IPS-20b (cell line): Measurements from ENCODE around the gene NOP53.
A peak's percentile ranks its signal among the peaks of the same experiment; 100 is the strongest.
"Not testable (repeated sequence)": the region's sequence is repeated elsewhere in the genome, so short reads cannot be mapped to it uniquely, and the experiment has no call there.

Experiments
- H3K27ac ChIP-seq: one replicate; pipeline ENCODE4 v1.5.1; 2013; ENCODE audit warnings: low read length
- H3K27me3 ChIP-seq: 2 replicates; pipeline ENCODE4 v1.6.1; 2013; ENCODE audit warnings: mild to moderate bottlenecking, low read length, inconsistent platforms; ENCODE audit not compliant: insufficient read depth
- H3K36me3 ChIP-seq: 2 replicates; pipeline ENCODE4 v1.6.1; 2013; ENCODE audit warnings: low read depth, mild to moderate bottlenecking, inconsistent platforms, low read length, moderate library complexity; ENCODE audit not compliant: insufficient read depth
- H3K4me1 ChIP-seq: 2 replicates; pipeline ENCODE4 v1.6.1; 2013; ENCODE audit warnings: mild to moderate bottlenecking, control low read depth, inconsistent platforms, low read length, moderate library complexity; ENCODE audit not compliant: insufficient read depth
- H3K4me3 ChIP-seq: 2 replicates; pipeline ENCODE4 v1.5.1; 2013; ENCODE audit warnings: mild to moderate bottlenecking, low read length, inconsistent platforms
- H3K9ac ChIP-seq: 2 replicates; pipeline ENCODE4 v1.6.1; 2013; ENCODE audit warnings: low read depth, mild to moderate bottlenecking, inconsistent platforms, low read length, moderate library complexity
- H3K9me3 ChIP-seq: 2 replicates; pipeline ENCODE4 v1.6.1; 2013; ENCODE audit warnings: mild to moderate bottlenecking, low read depth, low read length, inconsistent platforms; ENCODE audit not compliant: insufficient read depth

NOP53 gene

GRCh38 chr19:47704656-47705055 is 40.7 kb upstream of the NOP53 start:
- Histone ChIP-seq H3K9ac (no peak overlapping the region), H3K36me3 (peaks cover 20% of the 10 kb centered on the region), H3K27me3 (no peaks in the 10 kb centered on the region; the same call in 1 of the 2 replicates), H3K4me1 (no peaks in the 10 kb centered on the region), H3K27ac (no peak overlapping the region), H3K9me3 (no peaks in the 10 kb centered on the region), H3K4me3 (no peak overlapping the region)

- Histone ChIP-seq H3K27me3 (no peaks in the 10 kb centered on the region; the same call in 1 of the 2 replicates), H3K27ac (no peak overlapping the region), H3K9ac (no peak overlapping the region), H3K9me3 (no peaks in the 10 kb centered on the region), H3K4me3 (no peak overlapping the region), H3K36me3 (peaks cover 5% of the 10 kb centered on the region), H3K4me1 (no peaks in the 10 kb centered on the region)
These were observed 38.0 kb upstream of the NOP53 start for GRCh38 chr19:47707135-47707925.

- Histone ChIP-seq H3K4me3 (no peak overlapping the region), H3K27ac (no peak overlapping the region), H3K9ac (no peak overlapping the region), H3K9me3 (peaks cover 5% of the 10 kb centered on the region; the same call in 1 of the 2 replicates), H3K36me3 (no peaks in the 10 kb centered on the region), H3K27me3 (peaks cover 6% of the 10 kb centered on the region), H3K4me1 (no peaks in the 10 kb centered on the region)
These were observed 33.6 kb upstream of the NOP53 start for GRCh38 chr19:47711652-47712242.

- Histone ChIP-seq H3K4me3 (peak within 1 kb of the TSS; percentile 76), H3K27ac (no peak within 1 kb of the TSS), H3K27me3 (peaks cover 6% of the 10 kb centered on the region; the same call in 1 of the 2 replicates), H3K9ac (no peak within 1 kb of the TSS; the same call in 1 of the 2 replicates), H3K9me3 (peaks cover 5% of the 10 kb centered on the region; the same call in 1 of the 2 replicates), H3K36me3 (no peaks in the 10 kb centered on the region), H3K4me1 (no peaks in the 10 kb centered on the region)
These were observed 32.0 kb upstream of the NOP53 start, which contains the start of gene EHD2 for GRCh38 chr19:47713046-47714021. Gene EHD2 (plus strand): TSS chr19:47713422. CDS start chr19:47716613, 3,191 bp downstream.

- H3K36me3 ChIP-seq = no peaks in the 10 kb centered on the region
- no peak overlapping the region for H3K27ac ChIP-seq
- H3K9me3 ChIP-seq = peaks cover 5% of the 10 kb centered on the region; the same call in 1 of the 2 replicates
- H3K9ac ChIP-seq = no peak overlapping the region
- H3K4me3 ChIP-seq = 0 out of 2 replicates have a peak overlapping the region, but pooled peaks have one; percentile 76
- peaks cover 6% of the 10 kb centered on the region; the same call in 1 of the 2 replicates for H3K27me3 ChIP-seq
- H3K4me1 ChIP-seq = no peaks in the 10 kb centered on the region
These were observed 31.0 kb upstream of the NOP53 start for GRCh38 chr19:47714339-47714738.

- not testable (repeated sequence) for H3K36me3 ChIP-seq, H3K27ac ChIP-seq, H3K4me3 ChIP-seq, H3K9ac ChIP-seq, H3K27me3 ChIP-seq, H3K9me3 ChIP-seq, H3K4me1 ChIP-seq
These were observed 30.5 kb upstream of the NOP53 start for GRCh38 chr19:47714855-47715254.

GRCh38 chr19:47716270-47716937 is 28.9 kb upstream of the NOP53 start:
- H3K27me3 ChIP-seq = peaks cover 6% of the 10 kb centered on the region; the same call in 1 of the 2 replicates
- no peak overlapping the region for H3K4me3 ChIP-seq
- no peak overlapping the region for H3K27ac ChIP-seq
- H3K4me1 ChIP-seq = no peaks in the 10 kb centered on the region
- H3K9me3 ChIP-seq = peaks cover 5% of the 10 kb centered on the region; the same call in 1 of the 2 replicates
- no peaks in the 10 kb centered on the region for H3K36me3 ChIP-seq
- H3K9ac ChIP-seq = no peak overlapping the region

GRCh38 chr19:47718415-47719046 is 26.8 kb upstream of the NOP53 start:
- H3K4me3 ChIP-seq, H3K4me1 ChIP-seq, H3K36me3 ChIP-seq, H3K9me3 ChIP-seq, H3K27ac ChIP-seq, H3K27me3 ChIP-seq: not testable (repeated sequence)
- peak overlapping the region; percentile 37; the same call in 1 of the 2 replicates for H3K9ac ChIP-seq

GRCh38 chr19:47719047-47719859 is 26.1 kb upstream of the NOP53 start:
- Histone ChIP-seq H3K27me3 (no peaks in the 10 kb centered on the region), H3K9ac (peak overlapping the region; percentile 37; the same call in 1 of the 2 replicates), H3K4me3 (no peak overlapping the region), H3K36me3 (no peaks in the 10 kb centered on the region), H3K4me1 (no peaks in the 10 kb centered on the region), H3K27ac (no peak overlapping the region), H3K9me3 (peaks cover 2% of the 10 kb centered on the region; the same call in 1 of the 2 replicates)
